Activated CD4-positive, alpha-beta memory T cell treated with anti-CD3 and anti-CD28 coated beads for 36 hours (primary cell): Measurements from ENCODE around the gene TMEM170A. TPM values are rescaled to one million over a fixed set of nuclear protein-coding genes. Genes with fewer than 3 reads are reported as not detected.

ENCODE experiments used
- CTCF ChIA-PET: fragments of 350-600 bp; sonication (Branson Sonifier 250); formaldehyde crosslinking; loops from one replicate; lab custom pipeline; 2021; ENCODE audit warnings: antibody characterized with exemption, inconsistent platforms; lab: Charles Lee
- POLR2A ChIA-PET: fragments of 350-600 bp; sonication (Branson Sonifier 250); formaldehyde crosslinking; loops from one replicate; lab custom pipeline; 2021; ENCODE audit warnings: antibody characterized with exemption; lab: Charles Lee
- DNase-seq: peaks from one replicate; pipeline ENCODE4 v3.0.0-alpha.2; 2020
- H3K27ac Mint-ChIP-seq: one replicate; pipeline ENCODE4 v1.8.0; 2021; ENCODE audit warnings: mixed read lengths
- H3K27me3 Mint-ChIP-seq: one replicate; pipeline ENCODE4 v1.8.0; 2021; ENCODE audit warnings: mixed read lengths
- H3K36me3 Mint-ChIP-seq: one replicate; pipeline ENCODE4 v1.8.0; 2021; ENCODE audit warnings: mixed read lengths
- H3K4me1 Mint-ChIP-seq: one replicate; pipeline ENCODE4 v1.8.0; 2021; ENCODE audit warnings: low read depth, mixed read lengths
- H3K4me3 Mint-ChIP-seq: one replicate; pipeline ENCODE4 v1.8.0; 2021; ENCODE audit warnings: mild to moderate bottlenecking, mixed read lengths
- H3K9me3 Mint-ChIP-seq: one replicate; pipeline ENCODE4 v1.8.0; 2021; ENCODE audit warnings: mixed read lengths
- intact Hi-C: fragments of 100-400 bp; cut with micrococcal nuclease; formaldehyde crosslinking; loops from one replicate; pipeline ENCODE4 v1.15.1; 2023
- total RNA-seq, 2 experiments: library from RNA; stranded (reverse); gene quantifications; one replicate each; pipeline ENCODE4 v1.2.3, GENCODE V29; 2021

Gene TMEM170A
- total RNA-seq, 2 experiments from 2014 or later = 24.3 to 25.6 TPM

DNA sequence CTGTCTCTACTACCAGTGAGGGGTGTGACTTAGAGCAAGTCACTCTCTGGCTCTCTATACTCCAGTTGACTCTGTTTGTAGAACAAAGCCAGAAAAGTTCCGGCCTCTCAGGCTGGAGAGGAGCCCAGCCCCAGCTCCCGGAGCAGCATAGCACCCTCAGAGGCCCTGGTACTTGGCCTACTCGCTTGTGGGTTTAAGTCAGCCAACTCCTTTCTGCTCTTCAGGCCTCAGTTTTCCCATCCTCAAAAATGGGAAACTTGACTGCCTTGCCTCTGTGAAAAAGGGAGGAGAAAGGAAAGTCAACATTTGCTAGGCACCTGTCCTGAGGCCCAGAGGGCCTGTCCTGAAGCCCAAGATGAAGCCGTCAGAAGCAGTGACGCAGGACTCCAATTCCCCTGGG, 29.7 kb upstream of the TMEM170A start:
- Mint-ChIP-seq H3K36me3 (no peaks in the 10 kb centered on the region), H3K27ac (no peak overlapping the region), H3K27me3 (peaks cover 24% of the 10 kb centered on the region), H3K9me3 (no peaks in the 10 kb centered on the region), H3K4me1 (peaks cover 6% of the 10 kb centered on the region), H3K4me3 (peak overlapping the region; percentile 45)
- DNase-seq = no peak
- ChIA-PET POLR2A (no interaction called here), CTCF (interaction anchor here (1.1 kb wide), 1 partner anchor 23 kb away, joined by 5 read pairs; no protein-coding TSS in a partner anchor)
- intact Hi-C loops = no loop called here

DNA sequence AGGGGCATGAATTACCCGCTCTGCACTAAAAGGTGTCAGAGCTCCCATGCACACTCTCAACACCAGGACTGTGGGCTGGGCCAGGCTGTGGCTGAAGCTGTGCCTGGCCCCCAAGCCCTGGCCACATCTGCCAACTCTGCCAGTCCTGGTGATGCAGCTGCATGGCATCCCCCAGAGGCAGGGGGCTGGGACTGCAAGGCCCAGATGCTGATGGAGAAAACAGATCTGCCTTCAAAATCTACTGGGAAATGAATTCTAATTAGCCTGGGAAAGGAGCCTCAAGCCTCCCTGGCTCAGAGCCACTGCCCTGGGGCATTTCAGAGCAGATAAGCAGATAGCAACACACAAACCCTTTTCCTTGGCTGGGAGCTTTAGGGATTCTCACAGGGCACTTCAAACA, 27.4 kb upstream of the TMEM170A start:
- CTCF ChIA-PET = interaction anchor here (1.1 kb wide), 1 partner anchor 27 kb away, joined by 4 read pairs; the partner anchor contains the start of gene TMEM170A
- Mint-ChIP-seq H3K27ac (no peak overlapping the region), H3K4me1 (peaks cover 6% of the 10 kb centered on the region), H3K36me3 (no peaks in the 10 kb centered on the region), H3K27me3 (peaks cover 22% of the 10 kb centered on the region), H3K9me3 (no peaks in the 10 kb centered on the region), H3K4me3 (no peak overlapping the region)
- POLR2A ChIA-PET = no interaction called here
- intact Hi-C loops = no loop called here
- no peak for DNase-seq

DNA sequence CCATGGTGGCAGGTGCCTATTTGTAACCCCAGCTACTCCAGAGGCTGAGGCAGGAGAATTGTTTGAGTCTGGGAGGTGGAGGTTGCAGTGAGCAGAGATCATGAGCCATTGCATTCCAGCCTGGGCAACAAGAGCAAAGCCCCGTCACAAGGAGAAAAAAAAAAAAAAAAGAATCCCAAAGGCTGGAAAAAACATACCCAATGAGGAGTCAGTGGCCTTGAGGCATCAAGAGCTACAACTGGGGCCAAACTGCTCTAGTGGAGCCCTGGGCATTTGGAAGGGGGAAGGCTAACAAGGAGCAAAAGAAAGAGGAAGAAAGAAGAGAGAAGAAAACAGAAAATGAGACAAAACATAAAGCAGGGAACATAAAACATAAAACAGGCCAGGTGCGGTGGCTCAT, 23.8 kb upstream of the TMEM170A start:
- POLR2A ChIA-PET = no interaction called here
- Mint-ChIP-seq H3K9me3 (no peaks in the 10 kb centered on the region), H3K4me1 (no peaks in the 10 kb centered on the region), H3K27ac (no peak overlapping the region), H3K4me3 (no peak overlapping the region), H3K36me3 (no peaks in the 10 kb centered on the region), H3K27me3 (peaks cover 16% of the 10 kb centered on the region)
- intact Hi-C loops = no loop called here
- CTCF ChIA-PET = no interaction called here
- no peak for DNase-seq

DNA sequence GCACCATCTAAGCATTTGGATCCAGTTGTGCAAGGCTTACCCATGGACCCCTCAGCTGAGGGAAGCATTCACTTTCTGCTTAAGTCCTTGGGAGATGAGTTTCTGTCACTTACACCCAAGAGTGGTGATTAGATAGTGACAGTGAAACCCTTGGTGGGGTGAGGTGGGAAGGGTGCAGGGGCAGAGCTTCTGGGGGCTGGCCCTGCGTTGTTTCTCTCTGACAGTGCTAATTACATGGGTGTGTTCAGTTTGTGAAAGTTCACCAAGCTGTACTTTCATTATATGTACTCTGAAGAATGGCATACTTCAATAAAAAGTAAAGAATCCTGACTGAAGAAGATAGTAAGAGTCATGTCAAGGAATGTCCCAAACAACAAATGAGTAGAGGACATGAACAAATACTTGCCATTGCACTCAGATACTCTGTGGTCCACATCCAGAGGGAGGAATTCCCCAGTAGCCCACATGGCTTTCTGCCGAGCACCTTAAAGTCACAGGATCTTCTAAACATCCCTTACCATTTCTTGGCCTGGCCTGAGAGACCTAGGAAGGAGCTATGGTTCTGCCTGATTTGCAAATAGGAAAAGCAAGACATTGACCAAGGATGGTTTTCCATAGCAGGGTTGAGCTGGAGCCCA, 22.3 kb upstream of the TMEM170A start:
- CTCF ChIA-PET = interaction anchor here (0.7 to 2.0 kb wide), 3 partner anchors 10 to 31 kb away, joined by 3 to 6 read pairs (median 4); no protein-coding TSS in a partner anchor
- intact Hi-C loops = no loop called here
- no peaks in the 10 kb centered on the region for H3K9me3 Mint-ChIP-seq
- no peak overlapping the region for H3K27ac Mint-ChIP-seq
- no peak overlapping the region for H3K4me3 Mint-ChIP-seq
- H3K4me1 Mint-ChIP-seq = no peaks in the 10 kb centered on the region
- H3K27me3 Mint-ChIP-seq = peaks cover 13% of the 10 kb centered on the region
- POLR2A ChIA-PET = interaction anchor here (0.7 kb wide), 1 partner anchor 203 kb away, joined by 3 read pairs; no protein-coding TSS in a partner anchor
- no peaks in the 10 kb centered on the region for H3K36me3 Mint-ChIP-seq
- DNase-seq = peak; percentile 19

DNA sequence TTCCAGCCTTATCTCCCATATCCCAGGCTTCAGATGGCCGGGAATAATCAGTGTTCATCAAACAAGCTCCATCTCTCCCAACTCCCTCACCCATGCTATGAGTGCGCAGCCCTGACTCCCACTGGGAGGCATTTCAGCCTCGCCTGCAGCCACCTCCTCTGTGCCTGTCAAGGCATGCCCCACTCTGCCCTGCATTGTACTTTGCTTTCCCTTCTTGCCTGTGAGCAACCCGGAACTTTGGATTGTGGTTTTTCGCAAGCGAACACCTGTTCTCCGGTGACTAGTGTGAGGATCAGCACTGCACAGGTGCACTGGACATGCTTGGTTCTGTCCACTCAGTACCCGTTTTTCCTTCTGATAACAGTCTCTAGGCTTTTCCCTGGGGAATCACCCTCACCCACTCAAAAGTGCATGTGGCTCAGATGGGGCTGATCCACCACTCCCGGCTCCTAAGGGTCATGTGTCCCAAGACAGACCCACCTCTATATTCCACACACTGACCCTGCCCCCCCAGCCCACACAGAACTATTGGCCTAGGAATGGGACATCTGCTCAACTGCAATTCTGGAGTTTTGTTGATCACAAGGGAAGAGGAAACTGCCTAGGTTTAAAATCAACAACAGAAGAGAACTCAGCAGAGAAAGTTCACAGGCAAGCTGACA, 21.7 kb upstream of the TMEM170A start:
- ChIA-PET POLR2A (no interaction called here), CTCF (interaction anchor here (0.7 to 2.0 kb wide), 2 partner anchors 9 to 31 kb away, joined by 3 to 6 read pairs; no protein-coding TSS in a partner anchor)
- DNase-seq = no peak
- no peaks in the 10 kb centered on the region for H3K36me3 Mint-ChIP-seq
- no peak overlapping the region for H3K4me3 Mint-ChIP-seq
- no peaks in the 10 kb centered on the region for H3K9me3 Mint-ChIP-seq
- H3K4me1 Mint-ChIP-seq = no peaks in the 10 kb centered on the region
- peaks cover 15% of the 10 kb centered on the region for H3K27me3 Mint-ChIP-seq
- intact Hi-C loops = no loop called here
- H3K27ac Mint-ChIP-seq = no peak overlapping the region

DNA sequence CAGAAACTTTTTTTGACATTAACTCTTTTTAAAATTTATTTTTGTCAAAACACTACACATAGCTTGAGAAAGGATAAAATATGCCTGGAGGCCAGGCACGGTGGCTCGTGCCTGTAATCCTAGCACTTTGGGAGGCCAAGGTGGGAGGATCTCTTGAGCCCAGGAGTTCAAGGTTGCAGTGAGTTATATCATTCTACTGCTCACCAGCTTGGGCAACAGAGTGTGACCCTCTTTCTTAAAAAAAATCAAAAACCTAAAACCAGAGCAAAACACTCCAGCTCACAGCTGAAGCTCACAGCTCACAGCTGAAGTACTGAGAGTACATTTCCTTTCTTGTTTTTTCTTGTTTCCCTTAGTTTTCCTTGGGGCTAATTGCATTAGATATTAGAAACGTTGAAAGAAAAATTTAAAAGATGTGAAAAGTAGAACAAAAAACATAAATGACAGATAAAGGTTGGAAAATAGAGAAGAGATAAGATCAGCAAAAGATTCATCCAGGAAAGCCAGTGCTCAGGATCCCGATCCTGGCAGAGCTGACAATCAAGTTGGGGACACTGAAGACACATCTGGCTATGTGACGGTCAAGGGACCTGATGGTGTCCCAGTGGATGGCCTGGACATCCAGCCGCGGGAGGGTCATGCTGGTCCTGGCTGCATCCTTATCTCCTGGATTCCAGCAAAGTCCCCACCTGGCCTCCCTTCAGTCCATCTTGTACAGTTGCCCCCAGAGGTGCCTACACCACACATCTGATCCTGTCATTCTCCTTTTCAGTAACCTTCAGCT, 20.9 kb upstream of the TMEM170A start:
- POLR2A ChIA-PET = no interaction called here
- no peaks in the 10 kb centered on the region for H3K36me3 Mint-ChIP-seq
- H3K4me1 Mint-ChIP-seq = no peaks in the 10 kb centered on the region
- no peak for DNase-seq
- CTCF ChIA-PET = interaction anchor here (2.0 kb wide), 1 partner anchor 9 kb away, joined by 6 read pairs; no protein-coding TSS in a partner anchor
- intact Hi-C loops = no loop called here
- no peaks in the 10 kb centered on the region for H3K9me3 Mint-ChIP-seq
- no peak overlapping the region for H3K4me3 Mint-ChIP-seq
- no peak overlapping the region for H3K27ac Mint-ChIP-seq
- peaks cover 12% of the 10 kb centered on the region for H3K27me3 Mint-ChIP-seq

DNA sequence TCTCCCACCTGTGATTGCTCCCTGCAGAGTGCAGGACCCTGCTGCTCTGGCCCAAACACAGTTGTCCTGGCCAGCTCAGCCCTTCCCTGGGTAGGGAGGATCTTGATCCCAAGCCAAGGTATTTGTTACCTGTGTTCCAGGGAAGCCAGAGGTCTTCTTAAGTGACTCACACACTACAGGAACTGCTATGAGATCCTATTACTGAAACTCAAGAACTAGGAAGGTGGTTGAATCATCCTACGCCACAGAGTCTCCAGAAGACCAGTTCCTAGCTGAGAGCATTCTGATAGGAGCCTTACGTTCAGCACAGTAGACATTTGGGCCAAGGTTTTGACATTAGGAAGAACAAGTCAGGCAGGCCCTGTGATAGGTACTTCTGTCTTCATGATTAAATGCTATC, 18.7 kb upstream of the TMEM170A start:
- H3K36me3 Mint-ChIP-seq = no peaks in the 10 kb centered on the region
- no peak for DNase-seq
- intact Hi-C loops = no loop called here
- peaks cover 14% of the 10 kb centered on the region for H3K27me3 Mint-ChIP-seq
- H3K4me3 Mint-ChIP-seq = no peak overlapping the region
- no peaks in the 10 kb centered on the region for H3K4me1 Mint-ChIP-seq
- no peak overlapping the region for H3K27ac Mint-ChIP-seq
- H3K9me3 Mint-ChIP-seq = no peaks in the 10 kb centered on the region
- ChIA-PET CTCF (no interaction called here), POLR2A (no interaction called here)

DNA sequence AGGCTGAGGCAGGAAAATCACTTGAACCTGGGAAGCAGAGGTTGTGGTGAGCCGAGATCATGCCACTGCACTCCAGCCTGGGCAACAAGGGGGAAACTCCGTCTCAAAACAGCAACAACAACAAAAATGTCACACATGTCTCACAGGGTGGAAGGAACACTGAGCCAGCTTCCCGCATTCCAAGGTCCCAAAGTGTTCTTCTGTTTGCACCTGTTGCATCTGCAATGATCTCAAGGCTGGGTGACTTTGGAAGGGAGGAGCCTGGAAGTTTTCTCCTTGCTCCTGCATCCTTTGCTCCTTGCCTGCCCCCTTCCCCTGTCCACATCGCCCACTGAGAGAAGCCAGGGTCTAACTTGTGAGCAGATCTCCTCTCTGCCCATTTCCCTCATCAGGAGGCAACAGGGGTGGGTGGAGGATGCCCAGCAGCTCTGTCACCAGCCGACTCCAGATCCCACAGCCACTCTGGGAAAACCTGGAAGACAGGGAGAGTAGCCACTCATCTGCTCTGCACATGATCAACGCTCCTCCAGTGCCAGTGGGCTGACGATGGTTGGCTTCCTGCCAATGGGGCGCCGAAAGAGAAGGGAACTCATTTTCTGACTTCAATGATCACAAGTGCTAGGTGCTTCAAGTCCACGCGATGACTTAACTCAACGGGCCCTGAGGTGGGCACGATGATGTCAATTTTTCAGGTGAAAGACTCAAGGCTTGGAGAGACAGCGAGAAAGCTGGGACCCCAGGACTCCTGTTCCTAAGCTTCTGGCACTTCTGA, 18.1 kb upstream of the TMEM170A start:
- CTCF ChIA-PET = no interaction called here

DNA sequence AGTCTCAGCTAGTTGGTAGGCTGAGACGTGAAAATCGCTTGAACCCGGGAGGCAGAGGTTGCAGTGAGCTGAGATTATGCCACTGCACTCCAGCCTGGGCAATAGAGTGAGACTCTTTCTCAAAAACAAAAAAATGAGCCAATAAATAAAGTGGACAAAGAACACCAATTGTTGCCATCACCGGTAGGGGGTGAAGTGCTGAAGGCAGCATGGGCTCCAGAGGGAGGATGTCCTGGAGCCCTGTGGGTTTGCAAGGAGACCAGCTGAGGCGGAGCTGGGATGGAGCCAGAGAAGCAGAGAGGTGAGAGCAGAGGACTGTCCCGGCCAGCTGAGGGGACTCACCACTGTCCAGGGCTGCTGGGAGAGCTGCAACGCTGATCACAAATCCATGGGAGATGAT, 17.0 kb upstream of the TMEM170A start:
- DNase-seq = no peak
- no peak overlapping the region for H3K4me3 Mint-ChIP-seq
- H3K4me1 Mint-ChIP-seq = no peaks in the 10 kb centered on the region
- intact Hi-C loops = no loop called here
- peaks cover 11% of the 10 kb centered on the region for H3K27me3 Mint-ChIP-seq
- no peaks in the 10 kb centered on the region for H3K36me3 Mint-ChIP-seq
- CTCF ChIA-PET = no interaction called here
- H3K9me3 Mint-ChIP-seq = no peaks in the 10 kb centered on the region
- POLR2A ChIA-PET = interaction anchor here (1.3 kb wide), 1 partner anchor 9 kb away, joined by 3 read pairs; no protein-coding TSS in a partner anchor
- no peak overlapping the region for H3K27ac Mint-ChIP-seq

More for the DNA sequence above, 18.1 kb upstream of the TMEM170A start:
- no peak for DNase-seq
- intact Hi-C loops = no loop called here
- H3K4me1 Mint-ChIP-seq = no peaks in the 10 kb centered on the region
- POLR2A ChIA-PET = interaction anchor here (1.3 kb wide), 1 partner anchor 10 kb away, joined by 3 read pairs; no protein-coding TSS in a partner anchor
- no peak overlapping the region for H3K27ac Mint-ChIP-seq
- H3K9me3 Mint-ChIP-seq = no peaks in the 10 kb centered on the region
- peaks cover 14% of the 10 kb centered on the region for H3K27me3 Mint-ChIP-seq
- no peak overlapping the region for H3K4me3 Mint-ChIP-seq
- no peaks in the 10 kb centered on the region for H3K36me3 Mint-ChIP-seq

DNA sequence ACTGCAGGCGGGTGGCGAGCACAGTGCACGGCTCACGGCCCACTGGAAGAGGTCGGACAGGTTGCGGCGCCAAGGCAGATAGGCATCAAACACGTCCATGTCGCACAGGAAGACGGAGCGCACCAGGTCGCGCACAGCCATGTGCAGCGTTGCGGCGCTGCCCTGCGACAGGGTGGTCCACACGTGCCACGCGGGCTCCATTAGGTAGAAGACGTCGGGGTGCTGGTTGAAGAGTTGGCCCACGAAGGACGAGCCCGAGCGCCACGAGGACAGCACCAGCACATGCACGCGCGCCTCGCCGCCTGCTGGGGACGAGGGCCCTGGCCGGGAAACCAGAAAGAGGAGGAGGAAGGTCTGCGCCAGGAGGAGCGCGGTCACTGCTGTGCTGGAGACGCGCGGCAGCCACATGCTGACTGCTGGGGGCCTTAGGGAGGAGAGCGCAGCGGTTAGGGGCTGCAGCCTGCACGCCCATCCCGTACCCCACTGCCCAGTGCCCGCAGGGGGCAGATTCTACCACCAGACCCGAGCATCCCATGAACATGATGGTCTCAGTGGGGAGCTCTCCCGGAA, 15.0 kb upstream of the TMEM170A start:
- no peaks in the 10 kb centered on the region for H3K9me3 Mint-ChIP-seq
- H3K27ac Mint-ChIP-seq = no peak overlapping the region
- H3K4me1 Mint-ChIP-seq = no peaks in the 10 kb centered on the region
- POLR2A ChIA-PET = no interaction called here
- H3K27me3 Mint-ChIP-seq = peaks cover 4% of the 10 kb centered on the region
- DNase-seq = no peak
- CTCF ChIA-PET = no interaction called here
- intact Hi-C loops = no loop called here
- no peaks in the 10 kb centered on the region for H3K36me3 Mint-ChIP-seq
- no peak overlapping the region for H3K4me3 Mint-ChIP-seq

DNA sequence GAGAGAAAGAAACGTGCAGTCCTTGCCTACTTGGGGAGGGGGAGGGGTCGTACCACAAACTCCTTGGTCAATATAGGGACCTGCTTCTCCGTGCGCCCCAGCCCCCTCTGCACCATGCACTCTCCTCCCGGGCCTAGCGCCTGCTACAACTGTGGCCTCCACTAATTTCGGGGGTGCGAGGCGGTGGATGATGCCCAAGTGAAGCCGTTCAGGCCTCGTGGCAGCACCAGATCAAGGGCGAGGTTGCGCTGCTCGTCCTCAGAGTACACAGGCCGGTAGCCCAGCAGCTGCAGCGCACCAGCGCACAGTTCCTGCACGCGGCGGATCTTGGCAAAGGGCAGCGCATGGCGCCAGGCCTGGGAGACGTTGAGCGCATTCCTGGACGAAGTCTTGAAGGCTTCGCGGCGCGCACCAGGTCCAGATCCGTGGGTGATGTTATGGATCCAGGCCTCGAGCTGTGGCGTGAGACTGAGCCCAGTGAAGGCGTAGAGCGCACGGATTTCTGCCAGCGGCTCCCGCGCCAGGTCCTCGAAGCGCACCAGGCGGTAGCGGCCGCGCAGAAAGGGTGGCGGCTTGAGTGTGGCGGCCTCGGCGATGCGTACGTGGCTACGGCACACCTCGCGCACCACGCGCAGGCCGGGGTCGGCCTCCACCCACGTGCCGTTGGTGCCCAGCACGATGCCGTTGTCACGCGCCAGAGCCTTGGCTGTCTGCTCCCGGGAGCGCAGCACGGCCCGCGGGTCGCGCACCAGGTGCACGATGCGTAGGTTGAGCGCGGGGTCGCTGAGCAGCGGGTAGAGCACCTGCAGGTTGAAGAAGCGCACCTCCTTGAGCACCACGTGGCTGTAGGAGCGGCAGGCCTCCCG, 14.2 kb upstream of the TMEM170A start:
- no peak for DNase-seq
- no peaks in the 10 kb centered on the region for H3K4me1 Mint-ChIP-seq
- intact Hi-C loops = no loop called here
- no peaks in the 10 kb centered on the region for H3K9me3 Mint-ChIP-seq
- no peaks in the 10 kb centered on the region for H3K36me3 Mint-ChIP-seq
- H3K4me3 Mint-ChIP-seq = no peak overlapping the region
- POLR2A ChIA-PET = no interaction called here
- CTCF ChIA-PET = no interaction called here
- H3K27ac Mint-ChIP-seq = no peak overlapping the region
- H3K27me3 Mint-ChIP-seq = peaks cover 4% of the 10 kb centered on the region
